Thyroid gland (tissue), 4 donors: ENCODE data around the gene EIF5. TPM values are rescaled to one million over a fixed set of nuclear protein-coding genes. Genes with fewer than 3 reads are reported as not detected.

Source experiments
- DNase-seq, 2 donors: peaks; one replicate each; pipeline ENCODE4 v3.0.0-alpha.2; 2019
- H3K27ac ChIP-seq, 3 donors: fragments of 200-600 bp; sonication (generic); 1 replicate in 2 of 3; 2 replicates in 1 of 3; pipeline ENCODE4 v1.5.1; 2016 to 2019; ENCODE audit warnings: mild to moderate bottlenecking in 1 of 3, moderate library complexity in 1 of 3
- H3K27me3 ChIP-seq: fragments of 200-600 bp; sonication (generic); one replicate; pipeline ENCODE4 v1.5.1; 2019
- H3K36me3 ChIP-seq, 2 donors: fragments of 200-600 bp; sonication (generic); one replicate each; pipeline ENCODE4 v1.5.1; 2016 to 2019
- H3K4me1 ChIP-seq, 2 donors: fragments of 200-600 bp; sonication (generic); one replicate each; pipeline ENCODE4 v1.5.1; 2017 to 2019
- H3K4me3 ChIP-seq, 3 donors: fragments of 200-600 bp; sonication (generic); replicated peaks in 1 of 3; 1 replicate in 2 of 3; 2 replicates in 1 of 3; pipeline ENCODE4 v1.5.1; 2016; ENCODE audit warnings: mild to moderate bottlenecking in 1 of 3
- H3K9me3 ChIP-seq: fragments of 200-600 bp; sonication (generic); one replicate; pipeline ENCODE4 v1.5.1; 2017
- POLR2A ChIP-seq, 2 donors: fragments of 450-650 bp; IDR thresholded peaks; one replicate each; pipeline ENCODE4 v1.6.1; 2017; ENCODE audit warnings: antibody characterized with exemption in 2 of 2, mild to moderate bottlenecking in 2 of 2, moderate library complexity in 1 of 2
- WGBS, 2 donors: methylation state at CpG; one replicate each; pipeline ENCODE4 v1.1.5; 2017; 5-methylcytosine and 5-hydroxymethylcytosine counted together
- intact Hi-C: fragments of 100-400 bp; cut with DNase I; formaldehyde crosslinking; loops from one replicate; pipeline ENCODE4 v1.15.1; 2023
- total RNA-seq, 4 donors: library from RNA; depleted of rRNA; stranded (reverse); fragments of >200 nt; gene quantifications; one replicate each; pipeline ENCODE4 v1.2.3, GENCODE V29; 2016
- TF ChIP-seq, protein P1 (sequence below), 6 experiments: fragments of 200-600 bp in 3 of 6; fragments of 450-650 bp in 3 of 6; sonication (generic) in 3 of 6; IDR thresholded peaks; one replicate each; pipeline ENCODE4 v1.5.1; 2016 to 2019; ENCODE audit warnings: antibody characterized with exemption in 6 of 6, mild to moderate bottlenecking in 2 of 6, inconsistent platforms in 1 of 6, moderate library complexity in 1 of 6

EIF5 gene
- total RNA-seq, 4 donors from 2014 or later: 257 to 428 (median 329) TPM

DNA sequence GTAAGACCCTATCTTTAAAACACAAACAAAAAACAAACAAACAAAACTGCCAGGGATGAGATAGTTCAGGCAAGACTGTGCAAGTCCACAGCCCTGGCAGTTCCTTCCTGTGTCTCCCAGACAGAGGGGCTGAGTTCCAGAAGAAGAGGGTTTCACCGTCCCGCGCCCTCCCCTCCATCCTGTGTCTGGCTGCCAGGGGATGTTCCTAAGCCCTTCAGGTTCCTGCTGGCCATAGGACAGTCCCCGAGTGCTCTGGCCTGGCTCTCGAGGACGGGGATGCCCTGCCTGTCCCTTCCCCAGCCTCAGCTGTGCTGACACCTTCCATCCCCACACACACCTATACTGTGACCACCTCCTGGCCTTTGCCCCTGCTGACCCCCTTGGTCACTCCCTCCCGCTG, 40.6 kb upstream of the EIF5 start:
- no peak for DNase-seq
- no peak for TF ChIP-seq POLR2A (IDR thresholded peaks at IDR 0.05)
- TF ChIP-seq, protein P1, sequence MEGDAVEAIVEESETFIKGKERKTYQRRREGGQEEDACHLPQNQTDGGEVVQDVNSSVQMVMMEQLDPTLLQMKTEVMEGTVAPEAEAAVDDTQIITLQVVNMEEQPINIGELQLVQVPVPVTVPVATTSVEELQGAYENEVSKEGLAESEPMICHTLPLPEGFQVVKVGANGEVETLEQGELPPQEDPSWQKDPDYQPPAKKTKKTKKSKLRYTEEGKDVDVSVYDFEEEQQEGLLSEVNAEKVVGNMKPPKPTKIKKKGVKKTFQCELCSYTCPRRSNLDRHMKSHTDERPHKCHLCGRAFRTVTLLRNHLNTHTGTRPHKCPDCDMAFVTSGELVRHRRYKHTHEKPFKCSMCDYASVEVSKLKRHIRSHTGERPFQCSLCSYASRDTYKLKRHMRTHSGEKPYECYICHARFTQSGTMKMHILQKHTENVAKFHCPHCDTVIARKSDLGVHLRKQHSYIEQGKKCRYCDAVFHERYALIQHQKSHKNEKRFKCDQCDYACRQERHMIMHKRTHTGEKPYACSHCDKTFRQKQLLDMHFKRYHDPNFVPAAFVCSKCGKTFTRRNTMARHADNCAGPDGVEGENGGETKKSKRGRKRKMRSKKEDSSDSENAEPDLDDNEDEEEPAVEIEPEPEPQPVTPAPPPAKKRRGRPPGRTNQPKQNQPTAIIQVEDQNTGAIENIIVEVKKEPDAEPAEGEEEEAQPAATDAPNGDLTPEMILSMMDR (IDR thresholded peaks at IDR 0.05): no peak
- Histone ChIP-seq H3K27me3 (no peaks in the 10 kb centered on the region), H3K4me1 (no peaks in the 10 kb centered on the region), H3K36me3 (no peaks in the 10 kb centered on the region), H3K4me3 (no peak overlapping the region), H3K27ac (no peak overlapping the region), H3K9me3 (no peaks in the 10 kb centered on the region)
- WGBS, 2 donors: 80 to 86% methylated on average over 7 of the region's 7 CpGs
- intact Hi-C loops: loop anchor here (5.0 to 10.0 kb wide), 3 partner anchors 106 to 219 kb away; no protein-coding TSS in a partner anchor

DNA sequence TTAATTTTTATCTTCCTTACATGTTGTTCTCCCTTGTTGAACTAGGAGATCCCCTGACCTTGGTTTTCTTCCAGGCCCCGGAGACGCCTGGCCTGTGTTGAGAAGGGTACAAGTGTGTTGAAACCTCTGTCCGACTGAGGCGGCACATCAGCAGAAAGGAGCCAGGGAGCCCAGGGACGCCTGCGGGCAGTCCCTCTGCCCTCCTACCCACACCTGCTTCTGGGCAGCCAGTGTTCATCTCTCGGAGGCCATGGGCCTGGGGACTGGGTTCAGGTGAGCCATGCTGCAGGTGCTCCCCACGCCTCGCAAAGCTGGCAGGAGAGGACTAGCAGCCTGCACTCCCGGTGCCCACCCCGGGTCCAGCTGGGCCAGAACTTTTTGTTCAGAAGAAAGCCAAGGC, 39.9 kb upstream of the EIF5 start:
- H3K36me3 ChIP-seq: no peaks in the 10 kb centered on the region
- no peak for DNase-seq
- no peaks in the 10 kb centered on the region for H3K9me3 ChIP-seq
- no peak for TF ChIP-seq POLR2A (IDR thresholded peaks at IDR 0.05)
- TF ChIP-seq, protein P1 (IDR thresholded peaks at IDR 0.05): no peak
- intact Hi-C loops: loop anchor here (5.0 to 10.0 kb wide), 3 partner anchors 107 to 219 kb away; no protein-coding TSS in a partner anchor
- H3K27me3 ChIP-seq: no peaks in the 10 kb centered on the region
- H3K27ac ChIP-seq: no peak overlapping the region
- 77 to 95% methylated on average over 7 to 11 of the region's 11 CpGs for WGBS, 2 donors
- no peak overlapping the region for H3K4me3 ChIP-seq
- H3K4me1 ChIP-seq: no peaks in the 10 kb centered on the region

GRCh38 chr14:103296007-103296406, 38.0 kb upstream of the EIF5 start:
- Histone ChIP-seq H3K36me3 (no peaks in the 10 kb centered on the region), H3K4me1 (no peaks in the 10 kb centered on the region), H3K4me3 (no peak overlapping the region), H3K9me3 (no peaks in the 10 kb centered on the region), H3K27me3 (no peaks in the 10 kb centered on the region), H3K27ac (no peak overlapping the region)
- intact Hi-C loops: loop anchor here (10.0 kb wide), 1 partner anchor 221 kb away; no protein-coding TSS in a partner anchor
- no peak for DNase-seq
- TF ChIP-seq POLR2A (IDR thresholded peaks at IDR 0.05): no peak
- TF ChIP-seq, protein P1 (IDR thresholded peaks at IDR 0.05): no peak

GRCh38 chr14:103296987-103297386, 37.0 kb upstream of the EIF5 start:
- no peaks in the 10 kb centered on the region for H3K27me3 ChIP-seq
- H3K4me3 ChIP-seq: no peak overlapping the region
- intact Hi-C loops: loop anchor here (10.0 kb wide), 1 partner anchor 222 kb away; no protein-coding TSS in a partner anchor
- 73 to 82% methylated on average over 12 of the region's 12 CpGs for WGBS, 2 donors
- no peak for TF ChIP-seq POLR2A (IDR thresholded peaks at IDR 0.05)
- TF ChIP-seq, protein P1 (IDR thresholded peaks at IDR 0.05): no peak
- no peak for DNase-seq
- no peaks in the 10 kb centered on the region for H3K4me1 ChIP-seq
- H3K9me3 ChIP-seq: no peaks in the 10 kb centered on the region
- no peak overlapping the region for H3K27ac ChIP-seq
- no peaks in the 10 kb centered on the region for H3K36me3 ChIP-seq

- no peak overlapping the region for H3K27ac ChIP-seq
- H3K4me3 ChIP-seq: no peak overlapping the region
- DNase-seq: no peak
- H3K4me1 ChIP-seq: no peaks in the 10 kb centered on the region
- H3K27me3 ChIP-seq: no peaks in the 10 kb centered on the region
- H3K9me3 ChIP-seq: no peaks in the 10 kb centered on the region
- intact Hi-C loops: loop anchor here (10.0 kb wide), 1 partner anchor 224 kb away; no protein-coding TSS in a partner anchor
- TF ChIP-seq POLR2A (IDR thresholded peaks at IDR 0.05): no peak
- TF ChIP-seq, protein P1 (IDR thresholded peaks at IDR 0.05): no peak
- WGBS, 2 donors: 100% methylated on average over 1 of the region's 1 CpG
- H3K36me3 ChIP-seq: no peaks in the 10 kb centered on the region
Measured at GRCh38 chr14:103298620-103299019, 35.4 kb upstream of the EIF5 start.
